Measurements from ENCODE around the gene PDE4D. TPM values are rescaled to one million over a fixed set of nuclear protein-coding genes. Genes with fewer than 3 reads are reported as not detected.
A peak's percentile ranks its signal among the peaks of the same experiment; 100 is the strongest.

Gene PDE4D
- total RNA-seq, 1 donor from 2014 or later = 6.8 TPM

- no peaks in the 10 kb centered on the region for H3K27me3 ChIP-seq (ENCODE audit: control insufficient read depth, insufficient read depth, low read length)
- TF ChIP-seq CTCF (IDR thresholded peaks at IDR 0.05; ENCODE audit: insufficient read depth, low read length, severe bottlenecking) = no peak
- DNase-seq (ENCODE audit: low read depth) = peak; percentile 90
- H3K36me3 ChIP-seq (ENCODE audit: control insufficient read depth, insufficient read depth, low read length) = no peaks in the 10 kb centered on the region
- H3K4me3 ChIP-seq (ENCODE audit: low read depth, low read length) = no peak overlapping the region
- no peak for FAIRE-seq
Measured at GRCh38 chr5:59069438-59070079, 824.0 kb downstream of the PDE4D start.

DNA sequence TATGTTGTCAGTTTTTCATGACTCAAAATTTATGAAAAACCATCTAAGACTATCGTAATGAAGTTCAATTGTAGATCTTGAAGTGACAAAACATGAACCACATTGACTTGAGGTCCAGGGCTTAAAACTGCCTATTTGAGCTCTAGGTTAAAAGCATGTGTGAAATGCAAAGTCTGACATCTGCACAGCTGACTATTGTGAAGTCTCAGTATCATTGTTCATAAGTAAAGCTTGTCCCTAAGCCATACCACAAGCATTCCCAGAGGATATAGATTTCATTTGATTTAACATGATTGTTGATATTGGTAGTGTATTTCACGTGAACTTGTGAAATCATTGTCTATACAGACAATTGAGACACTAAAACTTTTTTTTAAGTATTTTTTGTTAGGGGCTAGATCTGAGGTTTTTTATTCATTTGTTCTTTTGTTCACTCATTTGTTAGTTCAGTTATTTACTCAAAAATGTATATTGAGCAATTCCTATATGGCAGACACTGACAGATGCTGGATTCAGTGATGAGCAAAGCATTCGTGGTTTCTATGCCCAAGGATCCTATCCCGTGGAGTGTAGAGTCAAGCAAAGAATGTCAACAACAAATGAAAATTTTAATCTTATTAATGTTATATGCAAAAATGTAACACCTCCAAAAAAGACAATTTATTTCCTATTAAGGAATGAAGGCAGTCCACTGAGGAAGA lies 825.4 kb downstream of the PDE4D start:
- Histone ChIP-seq H3K27me3 (ENCODE audit: control insufficient read depth, insufficient read depth, low read length) (no peaks in the 10 kb centered on the region), H3K36me3 (ENCODE audit: control insufficient read depth, insufficient read depth, low read length) (no peaks in the 10 kb centered on the region), H3K4me3 (ENCODE audit: low read depth, low read length) (no peak overlapping the region)
- FAIRE-seq = no peak
- DNase-seq (ENCODE audit: low read depth) = no peak
- TF ChIP-seq CTCF (IDR thresholded peaks at IDR 0.05; ENCODE audit: insufficient read depth, low read length, severe bottlenecking) = no peak

GRCh38 chr5:59066367-59067163 lies 827.0 kb downstream of the PDE4D start:
- FAIRE-seq (peak; percentile 23), DNase-seq (ENCODE audit: low read depth) (peak; percentile 54)
- Histone ChIP-seq H3K36me3 (ENCODE audit: control insufficient read depth, insufficient read depth, low read length) (no peaks in the 10 kb centered on the region), H3K4me3 (ENCODE audit: low read depth, low read length) (no peak overlapping the region), H3K27me3 (ENCODE audit: control insufficient read depth, insufficient read depth, low read length) (no peaks in the 10 kb centered on the region)
- TF ChIP-seq CTCF (IDR thresholded peaks at IDR 0.05; ENCODE audit: insufficient read depth, low read length, severe bottlenecking) = no peak

DNA sequence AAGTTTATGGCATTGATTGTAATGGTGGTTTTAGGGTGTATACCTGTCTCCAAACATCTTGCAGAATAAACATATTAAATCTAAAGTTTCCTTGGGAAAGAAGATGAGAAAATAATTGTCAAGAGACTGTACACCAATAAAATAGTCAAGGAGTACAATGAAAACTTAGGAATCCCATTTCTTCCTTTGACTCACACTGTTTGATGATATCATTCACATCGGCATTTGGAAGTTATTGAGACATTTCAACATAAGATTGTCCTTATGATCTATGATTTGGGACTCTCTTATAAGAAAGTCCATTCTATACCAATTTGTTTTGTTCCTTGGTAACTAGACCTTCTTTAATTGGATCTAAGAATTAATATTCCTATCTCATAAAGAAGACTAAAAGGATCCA lies 828.0 kb downstream of the PDE4D start:
- Histone ChIP-seq H3K4me3 (ENCODE audit: low read depth, low read length) (no peak overlapping the region), H3K27me3 (ENCODE audit: control insufficient read depth, insufficient read depth, low read length) (no peaks in the 10 kb centered on the region), H3K36me3 (ENCODE audit: control insufficient read depth, insufficient read depth, low read length) (no peaks in the 10 kb centered on the region)
- DNase-seq (ENCODE audit: low read depth) (peak; percentile 61), FAIRE-seq (no peak)
- TF ChIP-seq CTCF (IDR thresholded peaks at IDR 0.05; ENCODE audit: insufficient read depth, low read length, severe bottlenecking) = no peak

- FAIRE-seq (no peak), DNase-seq (ENCODE audit: low read depth) (no peak)
- TF ChIP-seq CTCF (IDR thresholded peaks at IDR 0.05; ENCODE audit: insufficient read depth, low read length, severe bottlenecking) = no peak
- no peak overlapping the region for H3K4me3 ChIP-seq (ENCODE audit: low read depth, low read length)
- no peaks in the 10 kb centered on the region for H3K27me3 ChIP-seq (ENCODE audit: control insufficient read depth, insufficient read depth, low read length)
- no peaks in the 10 kb centered on the region for H3K36me3 ChIP-seq (ENCODE audit: control insufficient read depth, insufficient read depth, low read length)
Measured at GRCh38 chr5:59064293-59064692, 829.2 kb downstream of the PDE4D start.

All from bronchial epithelial cell (primary cell).